GM19043 (cell line): ENCODE results near the gene PRXL2A.

Experiments
- ATAC-seq: cut with Tn5 transposase; IDR thresholded peaks from one replicate; pipeline ENCODE4 v1.9.1; 2021; ENCODE audit warnings: low read depth; ENCODE audit not compliant: unreplicated experiment

Gene PRXL2A

DNA sequence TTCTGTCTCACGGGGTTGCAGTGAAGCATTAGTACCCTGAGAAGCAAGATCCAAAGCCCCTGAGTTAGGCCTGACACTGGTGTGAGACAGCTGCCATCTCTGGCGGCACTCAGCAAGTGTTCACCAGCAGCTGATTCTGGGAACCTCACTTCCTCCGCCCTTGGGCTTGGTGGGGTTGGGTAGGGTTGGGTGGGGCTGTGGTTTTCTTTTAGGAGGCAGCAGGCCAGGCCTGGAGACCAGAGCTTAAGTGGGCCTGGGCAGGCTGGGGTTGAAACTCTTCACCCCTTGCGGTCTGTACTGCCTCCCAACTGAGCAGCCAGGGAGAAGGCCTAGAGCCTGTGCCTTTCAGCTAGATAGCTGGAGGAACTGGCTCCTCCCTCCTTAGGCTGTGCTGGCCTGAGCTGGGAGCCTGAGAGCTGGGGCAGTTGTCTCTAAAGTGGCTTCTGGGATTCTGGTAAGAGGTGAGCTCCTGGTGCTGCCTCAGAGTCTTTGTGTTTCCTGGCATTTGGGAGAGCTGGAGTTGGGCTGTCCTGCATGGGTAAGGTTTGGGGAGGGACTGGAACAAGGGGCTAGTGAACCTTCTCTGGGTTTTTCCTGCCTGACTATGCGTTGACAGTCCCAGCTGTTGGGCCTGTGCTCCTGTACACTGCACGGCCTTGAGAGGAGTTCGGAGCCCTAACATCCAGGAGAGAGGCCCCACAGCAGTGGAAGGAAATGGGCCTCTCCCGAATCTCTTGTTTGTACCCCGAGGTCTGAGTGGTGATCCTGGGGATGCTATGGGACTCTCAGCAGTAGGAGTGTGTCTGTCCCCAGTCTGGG, 50.9 kb downstream of the PRXL2A start:
- peak; percentile 44 for ATAC-seq

DNA sequence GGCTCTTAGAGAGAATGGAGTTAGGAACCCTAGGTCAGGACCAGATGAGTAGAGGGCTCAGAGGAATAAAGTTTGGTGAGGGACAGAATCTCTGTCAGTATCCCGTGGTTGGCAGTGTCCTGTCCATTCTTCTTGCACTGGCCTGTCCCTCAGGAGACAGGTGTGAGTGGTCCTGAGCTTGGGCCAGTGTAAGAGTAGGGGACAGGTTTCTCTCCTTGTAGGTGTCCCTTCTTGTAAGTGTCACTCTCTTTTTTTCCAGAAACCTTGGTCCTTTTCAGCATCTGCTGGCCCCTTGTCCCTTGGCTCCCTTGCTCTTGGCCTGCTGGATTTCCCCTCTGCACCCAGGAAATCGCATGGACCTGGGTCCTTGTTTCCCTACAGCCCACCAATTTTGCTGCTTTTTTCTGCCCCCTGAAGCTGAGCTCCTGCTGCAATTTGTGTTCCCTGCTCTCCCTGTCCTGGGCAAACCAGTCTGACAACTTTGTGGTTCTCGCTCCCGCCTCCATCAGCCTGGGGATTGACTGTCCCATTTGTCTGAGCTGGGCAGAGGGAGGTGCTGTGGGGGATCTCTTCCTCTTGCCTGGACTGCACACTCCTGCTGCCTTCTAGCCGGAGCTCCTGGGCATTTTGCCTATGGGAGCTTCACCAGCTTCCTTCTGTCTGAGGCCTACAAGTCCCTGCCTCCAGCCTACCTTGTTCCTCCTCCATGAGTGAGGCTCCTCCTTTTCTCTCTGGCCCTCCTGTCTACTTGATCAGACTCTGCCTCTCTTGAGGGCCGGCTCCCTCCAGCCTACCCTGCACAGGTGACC, 52.3 kb downstream of the PRXL2A start:
- ATAC-seq: no peak

DNA sequence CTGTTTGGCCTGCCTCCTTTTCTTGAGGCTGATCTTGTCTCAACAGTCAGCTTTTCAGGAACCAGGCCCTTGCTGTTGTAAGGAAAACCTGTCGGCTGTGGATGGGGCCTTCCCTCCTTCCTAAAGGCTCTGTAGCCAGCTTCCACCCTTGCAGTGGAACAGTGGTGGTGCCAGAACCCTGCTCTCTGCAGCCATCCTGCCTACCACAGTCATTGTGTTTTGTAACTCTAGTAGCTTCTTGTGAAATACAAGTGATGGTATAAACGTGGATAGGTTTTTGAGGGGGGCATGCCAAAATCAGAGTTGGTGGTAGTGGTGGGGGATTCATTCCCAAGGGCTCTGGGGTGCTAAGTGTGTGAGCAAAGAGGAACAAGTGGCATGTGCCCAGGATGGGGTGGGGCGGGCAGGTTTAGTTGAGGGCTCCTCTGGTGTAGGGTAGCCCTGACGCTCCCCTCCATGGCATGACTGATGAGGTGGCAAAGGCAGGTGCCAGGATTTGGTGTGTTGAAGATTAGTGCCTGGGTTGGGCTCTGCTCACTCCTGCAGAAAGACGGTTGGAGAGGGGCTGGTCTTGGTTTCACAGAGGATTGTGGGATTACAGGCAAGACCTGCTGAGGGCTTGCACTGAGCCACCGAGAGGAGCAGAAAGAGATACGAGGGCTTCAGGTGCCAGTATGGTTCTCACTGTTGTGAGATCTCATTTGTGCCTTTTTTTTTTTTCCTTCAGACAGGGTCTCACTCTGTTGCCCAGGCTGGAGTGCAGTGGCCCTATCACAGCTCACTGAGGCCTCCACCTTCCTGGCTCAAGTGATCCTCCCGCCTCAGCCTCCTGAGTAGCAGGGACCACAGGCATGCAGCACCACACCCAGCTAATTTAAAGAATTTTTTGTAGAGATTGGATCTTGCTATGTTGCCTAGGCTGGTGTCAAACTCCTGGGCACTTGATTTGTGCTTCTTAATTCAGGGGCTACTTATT, 53.1 kb downstream of the PRXL2A start:
- no peak for ATAC-seq

DNA sequence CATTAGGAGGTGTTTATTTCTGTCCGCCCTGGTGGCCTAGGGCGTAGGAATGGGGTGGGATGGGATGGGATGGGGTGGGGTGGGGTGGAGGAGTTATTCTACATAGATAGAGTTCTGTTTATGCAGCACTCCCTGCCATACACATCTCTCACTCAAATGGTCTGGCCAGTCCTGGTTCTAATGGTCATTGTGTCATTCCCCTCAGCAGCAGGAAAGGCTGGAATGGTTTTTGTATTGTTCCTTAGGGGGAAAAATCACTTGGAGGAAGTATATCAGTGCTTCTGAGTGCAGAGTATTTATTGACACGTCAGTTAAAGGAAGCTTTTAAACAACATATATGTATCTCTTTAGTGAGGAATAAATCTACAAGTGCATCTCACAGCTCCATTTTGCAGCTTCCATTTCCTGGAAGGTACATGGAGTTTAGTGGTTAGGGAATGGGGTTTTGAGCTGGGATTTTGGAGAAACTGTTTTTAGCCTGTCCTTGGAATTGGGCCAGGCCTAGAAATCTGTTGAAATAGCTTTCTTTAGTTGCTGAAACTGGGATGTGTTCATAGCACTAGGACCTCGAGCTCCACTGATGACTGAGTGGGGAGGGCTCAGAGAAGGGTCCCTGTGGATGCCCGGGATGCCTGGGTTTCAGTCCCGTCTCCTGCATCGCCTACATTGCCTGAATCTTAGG, 54.1 kb downstream of the PRXL2A start:
- no peak for ATAC-seq

DNA sequence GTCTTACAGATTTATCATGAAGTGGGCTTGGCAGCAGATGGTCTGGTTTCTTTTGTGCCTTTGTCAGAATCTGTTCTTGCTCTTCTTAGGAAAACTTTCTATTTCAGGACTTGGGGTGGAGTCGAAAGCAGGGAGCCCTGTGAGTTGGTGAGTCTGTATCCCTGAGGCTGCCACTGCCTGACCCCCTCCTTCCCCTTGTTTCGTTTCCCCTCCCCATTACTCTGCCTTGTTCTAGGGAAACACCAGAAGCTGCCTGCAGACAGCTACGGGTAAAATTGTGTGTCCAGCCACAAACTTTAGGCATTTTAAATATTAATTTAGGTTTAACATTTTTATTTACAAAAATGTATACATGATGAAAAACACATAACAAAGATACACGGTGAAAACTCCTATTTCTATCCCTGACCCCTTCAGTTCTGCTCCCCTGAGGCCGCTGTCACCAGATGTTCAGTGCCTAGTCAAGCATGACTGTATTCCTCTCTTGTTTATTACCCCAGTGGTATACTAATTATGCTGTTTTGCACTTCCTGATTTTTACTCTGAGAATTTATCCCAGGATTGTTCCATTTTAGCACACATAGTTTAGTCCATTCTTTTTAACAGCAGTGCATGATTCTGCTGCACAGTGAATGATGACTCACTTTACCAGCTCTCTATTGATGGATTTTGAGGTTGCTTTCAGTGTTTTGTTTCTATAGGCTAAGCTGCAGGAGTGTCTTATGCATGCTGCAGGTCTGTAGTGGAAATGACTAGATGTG, 54.8 kb downstream of the PRXL2A start:
- ATAC-seq: no peak

DNA sequence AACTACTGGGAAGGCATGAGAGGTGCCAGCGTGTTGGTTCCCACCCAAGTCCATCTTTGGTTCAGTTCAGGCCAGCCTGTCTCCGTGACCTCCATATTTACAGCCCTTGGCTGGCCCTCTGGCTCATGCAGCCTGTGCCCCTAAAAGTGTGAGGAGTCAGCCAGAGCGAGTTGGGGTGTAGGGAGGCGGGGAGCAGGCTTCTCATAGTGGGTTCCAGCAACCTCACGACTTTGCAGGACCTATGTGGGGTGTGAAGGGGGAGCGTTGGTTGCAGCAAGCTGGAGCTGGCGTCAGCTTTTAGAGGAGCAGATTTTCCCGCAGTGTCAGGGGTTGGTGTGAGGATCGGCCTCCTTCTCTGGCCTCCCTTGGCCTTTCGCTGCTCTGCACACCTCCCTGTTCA, 55.5 kb downstream of the PRXL2A start:
- no peak for ATAC-seq

DNA sequence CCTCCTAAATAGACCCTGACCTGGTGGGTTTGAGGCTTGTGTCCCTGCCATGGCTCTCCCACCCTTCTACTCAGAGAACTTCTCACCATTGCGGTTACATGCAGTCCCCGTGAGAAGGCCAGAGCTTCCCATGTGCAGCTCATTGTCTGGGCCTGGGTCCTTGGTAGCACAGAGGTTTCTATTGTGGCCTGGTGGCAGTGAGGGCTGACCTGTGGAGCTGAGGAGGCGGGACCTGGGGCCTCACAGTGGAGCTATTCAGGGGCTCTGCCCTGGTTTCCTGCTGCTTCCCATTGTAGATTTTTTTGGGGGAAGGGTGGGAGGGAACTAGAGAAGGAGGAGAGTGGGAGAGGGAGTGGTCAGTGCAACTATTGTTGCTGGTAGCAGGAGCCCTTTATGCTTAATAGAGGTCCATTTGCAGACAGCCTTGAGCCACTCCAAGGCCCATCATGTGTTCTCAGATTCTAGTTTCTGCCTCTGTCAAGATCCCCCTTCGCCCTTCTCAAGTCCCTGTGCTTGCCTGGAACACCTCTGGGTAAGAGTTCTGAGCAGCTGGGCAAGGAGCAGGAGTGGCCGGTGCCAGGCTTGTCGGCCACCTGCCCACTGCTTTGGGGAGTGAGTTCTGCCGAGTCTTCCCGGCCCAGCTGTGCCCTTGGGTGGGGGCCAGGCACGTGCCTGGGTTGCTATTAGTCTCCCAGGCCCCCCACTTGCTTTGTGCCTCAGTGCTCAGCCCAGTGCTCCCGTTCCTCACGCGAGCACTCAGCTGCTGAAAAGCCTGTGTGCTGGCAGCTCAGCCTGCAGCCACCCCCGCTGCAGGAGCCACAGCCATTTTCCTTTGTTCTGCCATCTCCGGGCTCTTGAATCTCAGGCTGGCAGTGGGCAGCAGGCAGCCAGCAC, 56.5 kb downstream of the PRXL2A start:
- ATAC-seq: no peak

DNA sequence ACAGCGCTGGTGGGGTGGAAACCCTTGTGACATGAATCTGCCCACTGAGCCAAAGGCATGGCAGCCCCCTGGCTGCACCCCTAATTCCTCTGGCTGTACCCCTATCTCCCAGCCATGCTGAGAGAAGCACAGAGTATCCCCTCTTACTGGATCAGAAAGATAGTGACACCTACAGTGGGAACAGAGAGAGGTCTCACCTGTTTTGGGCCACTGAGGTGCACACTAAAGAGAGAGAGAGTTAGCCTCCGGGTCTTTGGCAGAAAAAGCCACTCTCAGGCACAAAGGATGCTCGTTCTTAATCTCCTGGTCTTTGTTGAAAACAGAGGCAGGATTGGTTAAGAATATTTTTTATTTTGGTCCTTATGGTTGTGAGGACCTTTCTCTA, 57.1 kb downstream of the PRXL2A start:
- ATAC-seq: no peak

DNA sequence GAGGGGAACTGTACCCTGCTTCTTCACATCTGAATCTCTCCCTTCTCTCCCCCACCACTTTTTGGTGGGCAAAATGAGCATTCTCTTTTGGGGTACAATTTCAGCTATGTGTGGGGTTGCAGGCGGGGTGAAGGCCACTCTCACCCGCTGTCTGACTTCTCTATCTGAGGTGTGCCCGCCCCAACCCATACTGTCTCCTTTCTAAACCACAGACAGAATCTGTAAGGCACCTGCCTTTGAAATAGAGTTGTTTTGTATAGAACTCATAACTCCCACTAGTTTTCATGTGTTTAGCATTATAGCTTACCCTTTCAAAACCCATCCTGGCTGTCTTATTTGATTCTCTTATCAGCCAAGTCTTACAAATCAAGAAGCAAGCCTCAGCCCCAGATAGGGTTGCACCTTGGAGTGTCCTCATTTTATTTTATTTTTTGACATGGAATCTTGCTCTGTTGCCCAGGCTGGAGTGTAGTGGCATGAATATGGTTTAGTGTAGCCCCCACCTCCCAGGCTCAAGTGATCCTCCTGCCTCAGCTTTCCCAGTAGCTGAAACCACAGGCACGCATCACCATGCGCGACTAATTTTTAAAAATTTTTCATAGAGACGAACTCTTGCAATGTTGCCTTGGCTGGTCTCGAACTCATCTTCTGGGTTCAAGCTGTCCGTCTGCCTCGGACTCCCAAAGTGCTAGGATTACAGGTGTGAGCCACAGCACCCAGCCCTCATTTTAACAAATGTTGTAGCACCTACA, 57.7 kb downstream of the PRXL2A start:
- no peak for ATAC-seq

DNA sequence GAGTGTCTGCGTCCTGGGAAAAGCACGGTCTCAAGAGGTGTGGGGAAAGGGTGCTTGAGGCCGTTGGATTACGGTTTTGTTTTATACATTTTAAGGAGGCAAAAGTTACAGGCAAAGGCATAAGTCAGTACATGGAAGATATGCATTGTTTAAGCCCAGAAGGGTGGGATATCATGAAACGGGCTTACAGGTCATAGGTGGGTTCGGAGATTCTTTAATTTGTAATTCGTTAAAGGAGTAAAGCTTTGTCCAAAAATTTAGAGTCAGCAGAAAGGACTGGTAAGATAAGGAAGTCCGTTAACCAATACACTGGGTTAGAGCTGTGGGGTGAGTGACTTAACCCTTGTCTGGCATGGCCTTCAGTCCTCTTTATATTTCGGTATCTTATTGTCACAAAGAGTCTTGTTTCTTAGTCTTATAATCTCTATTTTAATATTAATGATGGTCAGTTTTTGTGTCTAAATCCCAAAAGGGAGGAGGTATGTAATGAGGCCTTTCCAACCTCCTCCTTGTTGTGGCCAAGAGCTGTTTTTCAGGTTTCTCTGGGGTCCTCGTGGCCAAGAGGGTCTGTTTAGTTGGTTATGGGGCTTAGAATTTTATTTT, 58.5 kb downstream of the PRXL2A start:
- no peak for ATAC-seq

DNA sequence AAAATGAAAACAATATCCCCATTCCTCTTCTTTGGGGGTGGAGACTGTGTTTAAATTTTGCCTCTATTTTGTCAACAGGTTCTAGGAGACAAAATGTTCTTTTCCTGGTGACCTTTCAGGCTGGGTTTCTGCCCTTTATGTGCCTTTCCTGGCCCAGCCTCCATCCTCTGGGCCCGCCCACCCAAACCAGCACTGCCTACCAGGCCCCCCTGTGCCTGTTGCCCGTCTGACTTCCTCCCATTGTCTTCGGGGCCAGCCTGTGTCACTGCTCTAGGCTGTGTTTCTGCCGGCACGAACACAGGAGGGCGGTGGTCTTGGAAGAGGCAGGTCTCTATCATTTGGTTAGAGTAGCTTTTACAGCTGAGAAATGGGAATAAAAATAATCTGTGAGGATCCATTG, 59.7 kb downstream of the PRXL2A start:
- no peak for ATAC-seq

DNA sequence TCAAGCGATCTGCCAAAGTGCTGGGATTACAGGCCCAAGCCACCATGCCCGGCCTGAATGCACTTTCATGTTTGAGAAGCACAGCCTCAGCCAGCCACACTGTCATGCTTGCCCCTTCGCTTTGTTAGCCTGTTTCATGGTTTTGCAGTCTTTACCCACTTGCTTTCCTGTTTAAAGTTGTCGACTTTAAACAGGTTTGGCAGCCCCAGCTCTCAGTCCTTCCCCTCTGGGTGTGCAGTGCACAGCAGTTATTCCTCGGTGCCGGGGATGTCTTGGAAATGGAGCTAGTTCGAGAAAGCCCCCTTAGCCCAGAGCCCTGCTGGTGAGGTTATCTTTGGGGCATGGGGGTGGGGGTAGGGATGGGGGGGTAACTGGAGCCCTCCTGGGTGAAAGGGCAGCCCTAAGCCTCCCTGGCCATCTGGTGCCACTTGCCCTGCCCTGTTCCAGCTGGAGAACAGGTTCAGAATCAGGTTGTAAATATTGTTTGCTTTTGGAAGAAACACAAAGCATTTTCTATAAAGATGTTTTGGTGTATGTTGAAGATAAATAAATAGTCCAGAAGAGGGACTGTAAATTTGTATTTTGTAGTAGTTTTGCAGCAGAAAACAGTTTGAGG, 60.6 kb downstream of the PRXL2A start:
- no peak for ATAC-seq

DNA sequence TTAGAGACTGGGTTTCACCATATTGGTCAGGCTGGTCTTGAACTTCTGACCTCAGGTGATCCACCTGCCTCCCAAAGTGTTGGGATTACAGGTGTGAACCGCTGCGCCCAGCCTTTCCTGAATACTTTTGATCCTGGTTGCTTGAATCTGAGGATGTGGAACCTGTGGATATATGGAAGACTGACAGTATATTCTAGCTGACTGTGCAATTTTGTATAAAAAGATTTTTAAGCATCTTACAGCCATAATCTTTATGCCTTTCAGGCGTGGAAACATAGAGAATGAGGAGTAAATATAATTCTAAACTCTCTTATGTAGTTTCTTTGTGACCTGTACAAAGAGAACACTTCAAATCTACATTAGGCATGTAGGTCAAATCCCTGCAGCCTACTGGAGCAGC, 61.9 kb downstream of the PRXL2A start:
- no peak for ATAC-seq

DNA sequence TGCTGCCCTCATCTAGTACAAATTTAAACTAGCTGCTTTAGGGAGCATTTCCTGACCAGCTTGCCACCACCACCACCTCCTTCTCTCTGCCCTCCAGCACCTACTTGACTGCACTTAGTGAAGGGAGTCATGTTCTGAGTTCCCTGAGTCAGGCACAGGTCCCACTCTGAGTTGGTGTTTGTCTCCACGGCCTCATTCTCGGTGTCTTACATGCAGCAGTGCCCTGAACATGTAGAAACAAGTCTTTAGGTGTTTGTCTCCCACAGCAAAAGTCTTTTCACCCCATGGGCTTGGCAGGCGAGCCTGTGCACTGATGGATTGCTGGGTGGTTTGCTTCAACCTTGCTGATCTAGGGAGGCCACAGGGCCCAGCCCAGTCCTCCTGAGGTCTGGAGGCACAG, 62.6 kb downstream of the PRXL2A start:
- no peak for ATAC-seq

DNA sequence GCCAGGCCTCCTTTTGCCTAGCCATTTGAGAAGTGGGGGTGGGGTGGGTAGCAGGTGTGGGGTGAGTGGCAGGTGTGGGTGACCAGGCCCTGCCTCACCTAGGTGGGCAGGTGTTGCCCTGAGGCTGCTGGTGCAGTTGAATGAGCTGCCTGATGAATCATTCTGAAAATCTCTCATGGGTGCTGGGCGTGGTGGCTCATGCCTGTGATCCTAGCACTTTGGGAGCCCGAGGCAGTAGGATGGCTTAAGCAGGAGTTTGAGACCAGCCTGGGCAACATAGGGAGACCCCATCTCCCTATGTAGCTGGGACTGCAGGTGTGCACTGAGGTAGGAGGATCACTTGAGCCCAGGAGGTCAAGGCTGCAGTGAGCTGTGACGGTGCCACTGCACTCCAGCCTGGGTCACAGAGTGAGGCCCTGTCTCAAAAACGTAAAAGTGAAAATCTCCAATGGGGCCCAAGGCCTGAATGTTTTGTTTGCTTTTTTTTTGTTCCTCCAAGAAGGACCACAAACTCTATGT, 63.4 kb downstream of the PRXL2A start:
- ATAC-seq: peak; percentile 48

DNA sequence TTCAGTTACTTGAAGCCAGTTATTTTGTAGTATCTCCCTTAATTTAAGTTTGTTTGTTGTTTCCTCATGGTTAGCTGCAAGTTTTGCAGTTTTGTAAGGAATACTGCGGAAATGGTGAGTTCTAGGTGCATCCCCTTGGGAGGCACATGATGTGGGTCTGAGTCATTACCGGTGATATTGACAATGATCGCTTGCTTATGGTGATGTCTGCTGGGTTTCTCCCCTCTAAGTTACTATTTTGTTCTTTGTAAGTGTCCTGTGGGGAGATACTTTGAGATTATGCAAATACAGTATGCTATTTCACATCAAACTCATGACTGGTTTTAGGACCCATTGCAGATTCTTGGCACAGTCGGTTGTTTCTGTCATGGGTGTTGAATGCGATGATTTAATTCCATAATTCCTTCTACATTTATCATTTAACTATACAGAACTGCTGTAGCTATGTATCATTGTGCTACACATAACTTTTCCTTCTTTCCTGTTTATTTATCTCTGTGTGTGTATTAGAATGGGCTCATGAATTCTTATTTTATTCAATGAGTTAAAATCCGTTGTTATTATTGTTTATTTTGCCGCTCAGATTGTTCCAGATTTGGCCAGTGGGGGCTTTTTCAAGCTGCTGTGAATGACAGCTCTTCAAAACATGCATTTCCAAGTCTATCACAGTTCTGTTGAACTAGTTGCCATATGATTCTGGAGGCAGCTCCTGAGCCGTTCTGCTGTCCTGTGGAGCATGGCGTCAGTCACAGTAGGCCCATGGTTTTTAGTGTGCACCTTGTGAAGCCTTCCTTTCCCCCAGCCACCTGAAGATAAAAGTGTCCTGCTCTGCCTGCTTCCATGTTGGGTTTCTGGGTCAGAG, 64.1 kb downstream of the PRXL2A start:
- peak; percentile 89 for ATAC-seq
